ENCODE measurements around the gene OTUD5. TPM values are rescaled to one million over a fixed set of nuclear protein-coding genes. Genes with fewer than 3 reads are reported as not detected.
"Not testable (repeated sequence)": the region's sequence is repeated elsewhere in the genome, so short reads cannot be mapped to it uniquely, and the experiment has no call there.

The OTUD5 gene
- polyA plus RNA-seq, 10 donors, result 31.5 to 41.9 (median 34.9) TPM

- no peak for DNase-seq
Observed at GRCh38 chrX:48890296-48890925, 67.0 kb downstream of the OTUD5 start.

DNA sequence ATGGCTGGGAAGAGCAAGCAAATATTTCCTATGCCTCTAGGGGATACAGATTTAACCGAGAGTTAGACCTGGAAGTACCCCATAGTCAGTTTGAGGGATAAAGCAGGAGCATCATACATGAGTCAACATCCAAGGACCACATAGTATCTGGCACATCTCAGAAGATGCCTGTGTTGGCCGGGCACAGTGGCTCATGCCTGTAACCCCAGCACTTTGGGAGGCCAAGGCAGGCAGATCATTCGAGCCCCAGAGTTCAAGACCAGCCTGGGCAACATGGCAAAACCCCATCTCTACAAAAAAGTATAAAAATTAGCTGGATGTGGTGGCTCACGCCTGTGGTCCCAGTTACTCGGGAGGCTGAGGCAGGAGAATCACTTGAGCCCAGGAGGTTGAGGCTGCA lies 70.8 kb downstream of the OTUD5 start:
- not testable (repeated sequence) for DNase-seq

DNA sequence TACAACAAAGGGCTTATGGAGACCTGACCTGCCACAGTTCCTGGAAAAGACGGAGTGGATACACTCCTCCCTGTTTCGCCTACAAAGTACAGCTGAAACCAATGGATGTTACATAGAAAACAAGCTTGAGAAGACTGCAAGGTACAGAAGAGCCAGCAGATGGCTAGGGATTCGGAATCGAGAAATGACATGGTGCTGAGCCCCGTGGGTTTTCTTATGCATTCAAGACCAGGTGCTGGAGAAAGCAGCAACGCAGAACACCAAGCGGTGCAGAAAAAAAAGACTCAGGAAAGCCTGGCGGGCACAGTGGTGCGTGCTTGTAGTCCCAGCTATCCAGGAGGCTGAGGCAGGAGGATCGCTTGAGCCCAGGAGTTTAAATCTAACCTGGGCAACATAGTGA lies 73.7 kb downstream of the OTUD5 start:
- DNase-seq, result no peak

DNA sequence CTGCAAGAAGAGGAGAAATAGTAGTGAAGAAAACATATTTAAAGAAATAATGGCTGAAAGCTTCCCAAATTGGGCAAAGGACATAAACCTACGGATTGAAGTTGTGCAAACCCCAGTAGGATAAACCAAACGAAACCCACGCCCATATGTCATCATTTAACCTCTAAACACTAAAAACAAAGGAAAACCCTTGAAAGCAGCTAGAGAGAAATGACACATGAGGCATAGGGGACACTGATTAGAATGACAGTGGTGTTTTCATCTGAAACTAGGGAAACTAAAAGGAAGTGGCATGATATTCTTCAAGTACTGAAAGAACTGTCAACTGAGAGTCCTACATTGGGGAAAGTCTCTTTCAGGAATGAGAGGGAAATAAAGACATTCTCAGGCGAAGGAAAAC lies 80.5 kb downstream of the OTUD5 start:
- DNase-seq, result not testable (repeated sequence)

Other genes with a start within 250 kb of the OTUD5 start
- gene GLOD5, start 195.9 kb downstream of the OTUD5 start, polyA plus RNA-seq (ENCODE audit: insufficient read length in 10 of 10), result not detected
- 1 to 10 TPM in 2 of 10 donors, under 1 TPM in 8; 0.28 to 1.9 (median 0.65) TPM for gene GATA1, start 171.0 kb downstream of the OTUD5 start, polyA plus RNA-seq (ENCODE audit: insufficient read length in 10 of 10)
- 100 to 1,000 TPM in 5 of 10 donors, 10 to 100 TPM in 5; 76.5 to 118 (median 95.7) TPM for gene HDAC6, start 155.5 kb downstream of the OTUD5 start, polyA plus RNA-seq (ENCODE audit: insufficient read length in 10 of 10)
- not detected for gene ERAS, start 131.1 kb downstream of the OTUD5 start, polyA plus RNA-seq (ENCODE audit: insufficient read length in 10 of 10)
- under 1 TPM in 6 of 10 donors, not detected in 4; 0.15 to 0.76 (median 0.22) TPM for gene PCSK1N, start 122.0 kb downstream of the OTUD5 start, polyA plus RNA-seq (ENCODE audit: insufficient read length in 10 of 10)
- gene TIMM17B, start 59.8 kb downstream of the OTUD5 start, polyA plus RNA-seq (ENCODE audit: insufficient read length in 10 of 10), result 10 to 100 TPM; 24.1 to 39.0 (median 30.1) TPM
- gene PQBP1, start 59.7 kb downstream of the OTUD5 start, polyA plus RNA-seq (ENCODE audit: insufficient read length in 10 of 10), result 10 to 100 TPM; 45.2 to 72.5 (median 57.7) TPM
- 10 to 100 TPM; 12.9 to 20.8 (median 16.2) TPM for gene SLC35A2, start 46.0 kb downstream of the OTUD5 start, polyA plus RNA-seq (ENCODE audit: insufficient read length in 10 of 10)
- gene PIM2, start 38.6 kb downstream of the OTUD5 start, polyA plus RNA-seq (ENCODE audit: insufficient read length in 10 of 10), result 1 to 10 TPM; 1.3 to 9.1 (median 2.1) TPM
- 1 to 10 TPM in 6 of 10 donors, under 1 TPM in 4; 0.87 to 2.2 (median 1.3) TPM for gene KCND1, start 14.2 kb upstream of the OTUD5 start, polyA plus RNA-seq (ENCODE audit: insufficient read length in 10 of 10)
- 10 to 100 TPM; 16.9 to 34.3 (median 23.9) TPM for gene GRIPAP1, start 44.7 kb upstream of the OTUD5 start, polyA plus RNA-seq (ENCODE audit: insufficient read length in 10 of 10)
- gene TFE3, start 85.8 kb upstream of the OTUD5 start, polyA plus RNA-seq (ENCODE audit: insufficient read length in 10 of 10), result 10 to 100 TPM; 17.6 to 26.0 (median 21.0) TPM
- gene CCDC120, start 101.4 kb upstream of the OTUD5 start, polyA plus RNA-seq (ENCODE audit: insufficient read length in 10 of 10), result 1 to 10 TPM; 3.2 to 5.3 (median 3.8) TPM
- 10 to 100 TPM; 16.4 to 28.4 (median 22.5) TPM for gene PRAF2, start 116.4 kb upstream of the OTUD5 start, polyA plus RNA-seq (ENCODE audit: insufficient read length in 10 of 10)
- gene WDR45, start 122.3 kb upstream of the OTUD5 start, polyA plus RNA-seq (ENCODE audit: insufficient read length in 10 of 10), result 10 to 100 TPM; 26.6 to 49.1 (median 34.1) TPM
- gene GPKOW, start 166.1 kb upstream of the OTUD5 start, polyA plus RNA-seq (ENCODE audit: insufficient read length in 10 of 10), result 10 to 100 TPM; 15.4 to 19.0 (median 18.0) TPM
- gene MAGIX, start 205.2 kb upstream of the OTUD5 start, polyA plus RNA-seq (ENCODE audit: insufficient read length in 10 of 10), result 1 to 10 TPM in 9 of 10 donors, under 1 TPM in 1; 0.97 to 2.4 (median 1.9) TPM
- 100 to 1,000 TPM in 9 of 10 donors, 10 to 100 TPM in 1; 75.3 to 165 (median 144) TPM for gene PLP2, start 214.3 kb upstream of the OTUD5 start, polyA plus RNA-seq (ENCODE audit: insufficient read length in 10 of 10)
- gene PRICKLE3, start 228.8 kb upstream of the OTUD5 start, polyA plus RNA-seq (ENCODE audit: insufficient read length in 10 of 10), result 1 to 10 TPM; 2.6 to 5.0 (median 4.0) TPM
- 1 to 10 TPM in 8 of 10 donors, under 1 TPM in 2; 0.95 to 1.6 (median 1.3) TPM for gene SYP, start 242.6 kb upstream of the OTUD5 start, polyA plus RNA-seq (ENCODE audit: insufficient read length in 10 of 10)

Data from muscle of back (tissue), 11 donors.